ENCODE measurements around the gene CACUL1.

CACUL1 gene

DNA sequence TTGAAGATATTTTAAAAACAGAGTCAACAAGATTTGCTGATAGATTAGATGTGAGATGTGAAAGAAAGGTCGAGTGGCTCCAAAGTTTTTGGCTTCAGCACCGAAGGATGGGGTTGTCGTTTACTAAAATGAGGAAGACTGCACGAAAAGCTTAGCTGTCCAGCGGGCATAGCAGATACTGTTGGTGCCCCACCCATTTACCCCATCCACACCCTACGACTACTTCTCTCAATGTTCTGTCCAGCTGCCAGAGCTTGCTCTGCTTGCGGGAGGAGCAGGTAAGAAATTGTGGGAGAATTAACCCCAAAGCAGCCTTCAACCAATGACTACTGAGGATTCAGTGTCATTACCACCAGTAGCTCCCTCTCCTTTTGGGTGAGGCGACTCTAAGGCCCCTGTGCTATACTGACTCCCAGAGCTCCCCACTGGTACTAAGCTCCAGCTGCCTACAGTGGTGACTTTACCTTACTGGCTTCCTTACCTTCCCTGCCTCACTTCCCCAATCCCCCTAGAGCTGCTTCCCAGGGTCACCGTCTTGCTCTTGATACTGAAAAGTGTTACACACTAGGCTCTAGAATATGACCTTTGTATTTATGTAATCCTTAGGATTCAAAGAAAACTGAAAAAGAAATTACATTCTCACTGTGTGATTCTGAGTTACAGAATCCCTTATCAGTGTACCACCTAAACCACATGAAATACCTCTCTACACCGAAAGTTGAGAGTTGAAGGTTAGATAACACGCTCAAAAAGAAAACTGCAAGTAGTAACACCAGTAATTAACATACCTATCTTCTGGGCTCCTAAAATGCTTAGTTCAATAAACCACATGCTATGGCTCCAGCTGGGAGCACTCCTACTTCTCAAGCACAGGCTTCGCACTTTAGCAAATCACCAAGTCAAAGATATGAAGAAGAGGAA, 22.3 kb downstream of the CACUL1 start:
- DNase-seq (ENCODE audit: low read depth in 2 of 2), result no peak

DNA sequence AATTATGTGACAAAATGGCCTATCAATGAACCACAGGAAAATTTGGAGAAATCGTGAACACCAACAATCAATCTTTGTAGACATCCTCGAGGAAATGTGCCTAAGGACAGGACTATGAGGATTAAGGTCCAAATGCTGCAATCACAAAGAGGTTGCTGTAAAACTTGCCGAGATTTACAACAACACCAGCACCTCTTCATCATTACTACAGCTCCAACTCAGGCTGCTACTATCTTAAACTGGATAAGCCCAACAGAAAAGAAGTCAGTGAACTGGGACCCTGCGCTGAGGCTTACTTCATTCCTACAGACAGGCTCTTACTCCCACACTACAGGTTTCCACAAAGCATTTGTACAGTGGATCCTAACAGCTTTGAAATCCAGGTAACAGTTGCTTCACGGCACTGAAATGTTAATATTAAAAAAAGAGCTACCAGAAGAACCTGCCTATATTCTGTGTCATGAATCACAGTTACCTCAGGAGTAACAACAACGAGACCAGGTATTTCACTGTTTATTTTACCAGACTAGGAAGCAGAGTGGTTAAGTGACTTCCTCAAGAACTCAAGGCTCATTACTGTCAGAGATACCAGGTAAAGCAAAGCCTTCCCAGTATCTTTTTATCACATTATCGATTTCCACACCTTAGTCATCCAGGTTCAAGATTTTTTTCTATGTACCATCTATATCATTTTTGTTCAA, 23.9 kb downstream of the CACUL1 start:
- no peak for DNase-seq (ENCODE audit: low read depth in 2 of 2)

DNA sequence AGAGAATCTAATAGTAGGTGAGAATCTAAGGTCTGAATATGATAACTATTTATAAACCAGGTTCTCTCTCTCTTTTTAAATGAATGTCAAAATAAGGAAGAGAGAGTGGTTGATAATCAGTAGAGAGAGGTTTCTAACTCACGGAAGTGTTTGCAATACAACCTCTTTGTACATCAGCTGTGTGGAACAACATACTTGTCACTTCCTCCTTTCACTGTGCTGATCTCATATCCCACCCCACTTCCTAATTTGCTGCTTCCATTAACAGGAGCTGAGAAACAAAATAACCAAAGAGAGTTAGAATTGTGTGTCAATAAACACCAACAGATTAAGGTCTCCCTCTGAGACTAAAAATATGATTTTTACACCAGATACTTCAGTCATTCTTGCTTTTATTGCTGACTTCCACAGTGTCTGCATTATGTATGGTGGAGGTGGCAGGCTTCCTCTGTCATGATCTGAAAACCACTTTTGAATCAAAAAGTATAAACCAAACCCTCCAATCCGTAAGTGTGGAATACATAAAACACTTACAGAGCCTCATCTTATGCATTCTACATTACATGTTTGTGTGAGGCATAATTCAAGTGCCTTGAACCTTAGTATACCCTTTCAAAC, 25.0 kb downstream of the CACUL1 start:
- no peak for DNase-seq (ENCODE audit: low read depth in 2 of 2)

DNA sequence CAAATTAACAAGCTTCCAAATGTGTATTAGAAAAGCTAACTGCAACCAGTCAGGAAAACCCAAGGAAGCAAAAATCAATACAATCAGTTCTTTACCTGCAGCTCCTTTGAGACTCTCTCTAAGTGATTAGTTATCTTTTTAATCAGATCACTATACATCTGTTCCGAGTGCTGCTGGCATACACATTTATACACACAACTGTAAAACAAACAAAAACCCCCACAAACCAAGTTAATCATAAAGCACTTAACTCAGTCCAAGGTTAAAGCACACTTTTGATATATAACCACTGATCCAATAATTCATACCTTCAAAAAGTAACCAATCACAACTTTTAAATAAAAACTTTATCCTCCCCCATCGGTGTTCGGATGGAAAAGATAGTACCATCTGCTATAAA, 25.6 kb downstream of the CACUL1 start:
- no peak for DNase-seq (ENCODE audit: low read depth in 2 of 2)

DNA sequence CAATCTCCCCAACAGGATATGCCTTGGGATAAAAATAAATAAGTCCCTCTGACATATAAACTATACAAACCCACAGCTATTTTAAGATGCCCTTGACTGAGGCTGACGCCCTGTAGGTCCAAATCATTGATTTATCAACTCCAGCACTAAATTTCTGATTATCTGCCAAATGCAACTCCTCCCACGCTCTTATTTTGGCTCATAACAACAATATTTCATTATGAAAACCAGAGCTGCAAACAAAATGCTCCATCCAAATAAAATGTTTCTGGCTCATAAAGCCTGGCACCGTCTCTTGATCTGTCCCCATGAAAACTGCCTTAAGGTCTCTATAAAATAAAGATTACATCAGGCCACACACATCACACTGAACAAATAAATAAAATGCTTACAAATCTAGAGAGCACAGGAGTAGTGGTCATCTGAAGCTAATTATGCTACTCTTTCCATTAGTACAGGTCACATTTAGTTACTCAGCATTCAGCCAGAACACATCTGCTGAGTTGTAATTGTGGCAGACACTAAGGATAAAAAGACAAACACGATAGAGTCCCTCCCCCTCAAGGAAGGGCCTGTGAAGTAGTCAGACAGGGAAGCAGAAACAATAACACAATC, 28.8 kb downstream of the CACUL1 start:
- no peak for DNase-seq (ENCODE audit: low read depth in 2 of 2)

DNA sequence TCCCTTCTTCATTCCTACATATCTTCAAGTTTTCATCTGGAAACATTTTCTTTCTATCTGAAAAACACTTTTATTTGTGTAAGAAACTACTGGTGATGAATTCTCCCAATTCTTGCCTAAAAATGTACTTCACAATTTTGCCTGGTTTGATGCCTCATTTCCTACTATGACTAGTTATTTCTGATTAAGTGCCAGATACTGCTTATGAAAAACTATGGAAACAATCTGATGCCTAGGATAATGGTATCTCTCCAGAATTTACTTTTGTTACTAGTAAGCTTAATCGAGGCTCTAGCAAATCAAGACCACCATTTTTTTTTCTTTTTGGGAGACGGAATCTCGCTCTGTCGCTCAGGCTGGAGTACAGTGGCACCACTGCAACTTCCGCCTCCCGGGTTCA, 31.3 kb downstream of the CACUL1 start:
- no peak for DNase-seq (ENCODE audit: low read depth in 2 of 2)

DNA sequence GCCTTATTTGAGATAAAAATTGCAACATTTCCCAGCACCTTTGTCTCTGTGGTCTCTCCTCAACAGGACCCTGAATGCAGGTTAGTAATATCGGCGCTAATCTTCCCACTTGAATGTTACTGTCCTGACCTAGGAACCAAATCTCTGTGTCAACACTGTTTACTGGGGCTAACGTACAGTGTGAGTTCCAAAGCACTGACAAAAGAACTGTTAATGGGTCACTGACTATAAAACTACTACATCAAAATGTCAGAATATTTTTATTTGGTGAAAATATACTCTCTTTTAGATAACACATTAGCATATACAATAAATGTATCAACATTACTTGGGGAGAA, 33.3 kb downstream of the CACUL1 start:
- no peak for DNase-seq (ENCODE audit: low read depth in 2 of 2)

DNA sequence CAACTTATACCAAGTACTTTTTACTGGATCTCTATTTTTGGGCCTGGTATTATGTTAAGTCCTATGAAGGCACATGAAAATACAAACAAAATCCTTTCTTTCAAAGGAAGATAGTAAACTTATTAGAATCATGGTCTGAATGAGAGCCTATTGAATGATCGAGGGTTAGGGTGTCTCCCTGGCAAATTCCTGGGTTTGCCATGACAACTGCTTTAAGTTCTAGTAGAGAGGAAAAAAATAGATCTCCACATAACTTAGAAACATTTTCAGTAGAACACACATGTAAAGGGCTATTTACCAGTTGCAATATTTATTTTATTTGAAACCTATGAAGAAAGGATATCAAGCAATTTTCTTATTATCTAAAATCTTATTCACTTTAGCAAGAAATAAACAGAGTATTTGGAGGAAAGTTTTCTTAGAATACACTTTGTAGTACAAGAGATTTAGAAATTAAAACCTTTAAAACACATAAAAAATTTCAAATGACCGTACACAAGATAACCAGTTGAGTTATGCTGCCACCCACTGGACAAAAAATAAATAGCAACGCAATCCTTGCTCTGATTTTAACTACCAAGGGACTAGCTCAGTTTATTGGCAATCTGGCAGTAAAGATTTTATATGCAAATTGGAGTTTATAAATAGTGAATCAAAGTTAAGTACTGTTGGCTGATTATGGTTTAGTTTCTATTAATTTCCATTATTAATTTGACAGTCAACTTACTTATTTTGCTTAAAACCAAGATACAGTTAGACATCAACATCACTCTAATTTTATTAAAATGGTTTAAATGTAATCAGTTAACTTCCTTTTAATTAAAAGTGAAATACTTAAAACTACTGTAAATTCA, 33.9 kb downstream of the CACUL1 start:
- DNase-seq (ENCODE audit: low read depth in 2 of 2), result peak in 1 of 2 experiments; percentile 54

DNA sequence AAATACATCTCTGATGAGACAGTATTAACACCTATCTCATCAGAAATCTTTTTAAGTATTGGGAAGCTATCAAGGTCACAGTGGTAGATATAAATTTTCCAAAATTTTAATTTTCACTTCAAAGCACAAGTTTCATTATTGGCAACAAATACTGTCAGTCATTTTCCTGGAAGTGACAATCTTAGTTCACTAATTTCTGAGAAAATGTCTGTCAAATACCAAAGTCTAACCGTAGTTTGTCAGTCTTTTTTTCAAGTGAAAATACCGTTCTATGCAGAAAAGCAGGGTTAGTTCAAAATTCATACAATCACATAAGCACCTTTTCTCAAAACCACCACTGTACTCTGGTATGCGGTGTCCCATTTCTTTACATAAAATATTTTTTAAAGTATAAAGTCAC, 40.4 kb downstream of the CACUL1 start:
- no peak for DNase-seq (ENCODE audit: low read depth in 2 of 2)

DNA sequence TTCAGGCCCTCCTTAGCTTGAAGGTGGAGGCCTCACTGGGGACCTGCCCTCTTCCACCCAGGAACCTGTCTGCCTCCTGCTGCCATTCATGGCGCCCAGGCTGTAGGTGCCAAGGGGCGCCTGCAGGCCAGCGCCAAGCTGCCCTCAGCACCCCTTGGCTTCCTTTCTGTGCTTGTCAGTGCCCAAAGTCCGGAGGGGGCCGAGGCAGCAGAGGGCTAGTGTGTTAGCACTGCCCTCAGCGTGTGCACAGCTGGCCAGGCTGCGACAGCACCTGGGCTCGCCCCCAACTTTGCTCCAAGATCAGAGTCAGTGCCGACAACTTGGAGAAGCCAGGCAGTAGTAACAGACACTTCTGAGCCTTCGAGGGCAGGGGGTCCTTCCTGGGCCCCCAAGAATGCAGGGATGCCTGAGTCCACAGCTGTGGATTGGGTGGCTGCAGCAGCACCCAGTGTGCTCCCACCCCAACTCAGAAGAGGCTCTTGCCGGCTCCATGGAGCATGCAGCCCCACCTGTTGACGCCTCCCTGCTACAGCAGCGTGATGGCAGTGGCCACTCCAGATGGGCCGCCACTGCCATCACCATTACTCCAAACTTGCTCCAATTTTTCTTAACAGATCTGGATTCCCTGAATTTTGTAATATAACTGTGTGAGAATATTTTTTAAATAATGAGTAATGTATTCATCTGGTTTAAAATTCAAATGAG, 41.7 kb downstream of the CACUL1 start:
- no peak for DNase-seq (ENCODE audit: low read depth in 2 of 2)

DNA sequence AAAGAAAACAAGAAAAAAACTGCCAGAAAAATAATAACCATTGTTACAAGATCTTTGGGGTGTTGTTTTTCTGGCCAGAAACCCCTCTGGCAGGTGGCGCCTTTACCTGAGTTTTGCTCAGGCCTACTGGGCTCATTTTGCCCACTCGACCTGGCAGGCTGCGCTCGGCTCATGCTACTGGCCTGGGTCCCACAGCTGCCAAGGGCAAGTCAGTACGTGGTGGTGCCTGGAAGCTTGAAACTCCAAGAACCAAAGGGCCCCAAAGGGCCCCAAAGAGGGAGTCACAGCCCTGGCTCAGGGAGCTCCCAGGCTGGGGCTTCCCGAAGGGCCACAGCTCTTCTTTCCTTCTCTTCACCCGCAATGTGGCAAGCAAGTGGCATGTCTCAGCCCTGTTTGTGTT, 42.7 kb downstream of the CACUL1 start:
- DNase-seq (ENCODE audit: low read depth in 2 of 2), result no peak

DNA sequence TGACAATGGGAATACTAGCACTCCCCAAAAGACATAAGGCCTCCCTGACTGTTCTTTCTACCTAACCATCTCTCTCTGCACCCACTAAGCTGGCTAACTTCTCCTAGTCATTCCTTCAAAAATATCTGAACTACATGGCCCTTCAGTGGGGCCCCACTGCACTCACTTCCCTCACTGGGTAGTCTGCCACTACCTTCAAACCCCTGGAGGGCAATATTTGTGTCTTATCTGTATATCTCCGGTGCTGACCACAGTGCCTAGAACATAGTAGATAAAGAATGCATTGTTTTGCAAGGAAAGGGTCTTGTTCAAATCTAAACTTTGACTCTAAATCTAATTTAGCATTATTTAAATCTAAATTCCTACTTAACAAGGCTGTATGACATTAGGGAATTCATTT, 44.3 kb downstream of the CACUL1 start:
- no peak for DNase-seq (ENCODE audit: low read depth in 2 of 2)

DNA sequence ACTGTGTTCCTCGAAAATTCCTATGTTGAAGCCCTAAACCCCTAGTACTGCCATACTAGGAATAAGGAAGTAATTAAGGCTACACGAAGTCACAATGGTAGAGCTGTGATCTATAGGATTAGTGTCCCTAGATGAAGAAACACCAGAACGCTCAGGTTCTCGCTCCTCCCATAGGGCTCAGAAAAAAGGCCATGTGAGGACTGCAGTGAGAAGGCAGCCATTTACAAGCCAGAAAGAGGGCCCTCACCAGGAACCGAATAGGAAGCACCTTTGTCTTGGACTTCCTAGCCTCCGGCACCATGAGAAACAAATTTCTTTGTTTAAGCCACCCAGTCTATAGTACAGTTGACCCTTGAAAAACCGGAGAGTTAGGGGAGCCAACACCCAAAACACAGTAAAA, 46.2 kb downstream of the CACUL1 start:
- DNase-seq (ENCODE audit: low read depth in 2 of 2), result no peak

DNA sequence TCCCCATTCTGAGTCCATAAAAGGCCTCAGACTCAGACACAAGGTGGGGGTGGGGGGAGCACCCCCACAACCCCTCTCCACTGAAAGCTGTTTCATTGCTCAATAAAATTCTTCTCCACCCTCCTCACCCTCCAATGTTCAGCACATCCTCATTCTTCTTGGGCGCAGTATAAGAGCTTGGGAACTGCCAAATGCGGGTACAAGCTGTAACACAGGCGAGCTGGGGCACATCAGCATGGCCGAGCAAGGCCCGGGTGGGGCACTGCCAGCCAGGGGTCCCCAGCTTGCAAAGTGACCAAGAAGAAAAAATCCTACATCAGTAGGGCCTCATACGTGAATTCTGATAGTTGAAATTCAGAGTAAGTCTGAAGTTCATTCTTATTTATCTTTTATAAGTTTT, 50.1 kb downstream of the CACUL1 start:
- no peak for DNase-seq (ENCODE audit: low read depth in 2 of 2)

DNA sequence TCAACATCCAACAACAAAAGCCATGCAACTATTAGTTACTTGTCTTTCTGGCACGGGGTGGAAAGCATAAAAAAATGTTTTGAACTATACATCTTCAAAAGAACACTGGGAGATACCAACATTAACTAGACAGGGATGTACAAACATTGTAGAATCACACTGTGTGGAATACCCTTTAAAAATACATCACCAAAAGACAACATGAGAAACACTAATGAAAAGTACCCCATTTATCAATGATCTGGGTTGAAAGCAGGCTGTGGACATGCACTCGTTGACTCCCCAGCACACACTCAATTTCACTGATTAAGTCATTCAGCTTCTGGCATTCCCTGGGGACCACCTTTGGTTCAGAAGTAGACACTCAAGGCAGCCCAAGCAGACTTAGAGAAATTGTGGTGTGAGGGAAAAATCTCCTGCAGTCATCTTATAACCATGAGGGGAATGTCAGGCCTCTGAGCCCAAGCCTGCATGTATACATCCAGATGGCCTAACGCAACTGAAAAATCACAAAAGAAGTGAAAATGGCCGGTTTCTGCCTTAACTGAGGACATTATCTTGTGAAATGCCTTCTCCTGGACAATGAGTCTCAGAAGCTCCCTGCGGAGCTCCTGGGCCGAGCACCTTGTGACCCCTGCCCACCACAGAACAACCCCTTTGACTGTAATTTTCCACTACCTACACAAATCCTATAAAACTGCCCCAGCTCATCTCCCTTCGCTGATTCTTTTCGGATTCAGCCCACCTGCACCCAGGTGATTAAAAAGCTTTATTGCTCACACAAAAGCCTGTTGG, 53.0 kb downstream of the CACUL1 start:
- no peak for DNase-seq (ENCODE audit: low read depth in 2 of 2)

DNA sequence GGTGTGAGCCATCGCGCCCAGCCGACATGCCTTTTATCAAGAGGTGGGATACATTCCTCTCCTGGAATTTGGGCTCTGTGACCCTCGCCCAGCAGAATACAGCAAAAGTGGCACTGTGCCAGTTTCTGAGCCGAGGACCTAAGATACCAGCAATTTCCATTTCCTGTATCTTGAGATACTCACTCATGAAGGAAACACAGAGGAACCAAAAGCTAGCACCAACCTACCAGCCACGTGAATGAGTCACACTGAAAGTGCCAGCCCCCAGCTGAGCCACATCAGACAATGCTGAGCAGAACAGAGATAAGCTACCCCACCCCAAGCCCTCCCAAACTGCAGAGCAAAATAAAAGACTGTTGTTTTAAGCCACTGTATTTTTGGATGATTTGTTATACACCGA, 56.3 kb downstream of the CACUL1 start:
- DNase-seq (ENCODE audit: low read depth in 2 of 2), result peak; percentile 58 to 66

DNA sequence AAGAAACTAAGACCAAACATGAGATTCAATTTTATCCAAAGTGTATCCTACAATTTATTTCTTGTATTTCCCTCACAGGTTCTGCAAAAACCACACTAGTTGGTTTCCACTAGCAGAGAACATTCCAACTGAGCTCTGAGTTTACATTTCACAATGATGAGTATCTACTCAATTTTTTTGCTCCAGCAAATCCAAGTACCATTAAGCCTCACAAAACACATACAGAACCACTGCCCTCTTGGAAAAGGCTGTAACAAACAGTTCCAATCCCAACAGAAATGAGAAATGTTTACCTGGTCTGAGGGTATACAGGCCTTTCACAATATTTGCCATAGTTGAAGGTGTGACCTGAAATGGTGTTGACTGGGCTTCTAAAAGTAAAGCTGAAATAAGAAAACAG, 59.9 kb downstream of the CACUL1 start:
- DNase-seq (ENCODE audit: low read depth in 2 of 2), result no peak

DNA sequence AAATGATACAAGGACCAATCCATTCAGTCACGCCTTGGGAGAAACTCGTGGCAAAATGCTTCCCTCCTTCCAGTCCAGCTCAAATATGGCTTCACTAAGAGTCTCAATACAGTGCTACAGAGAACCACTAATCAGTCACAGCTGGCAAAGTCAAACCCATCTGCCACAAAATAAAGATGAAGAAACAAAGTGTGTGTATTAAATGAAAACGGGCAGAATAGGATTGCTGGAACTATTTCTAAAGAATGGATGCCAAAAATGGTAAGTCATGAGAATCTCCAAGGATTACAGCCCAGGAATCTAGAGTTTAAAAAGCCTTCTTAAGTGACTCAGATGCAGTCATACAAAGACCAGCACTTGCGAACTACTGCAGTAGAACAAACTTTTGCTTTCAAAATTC, 61.9 kb downstream of the CACUL1 start:
- no peak for DNase-seq (ENCODE audit: low read depth in 2 of 2)

DNA sequence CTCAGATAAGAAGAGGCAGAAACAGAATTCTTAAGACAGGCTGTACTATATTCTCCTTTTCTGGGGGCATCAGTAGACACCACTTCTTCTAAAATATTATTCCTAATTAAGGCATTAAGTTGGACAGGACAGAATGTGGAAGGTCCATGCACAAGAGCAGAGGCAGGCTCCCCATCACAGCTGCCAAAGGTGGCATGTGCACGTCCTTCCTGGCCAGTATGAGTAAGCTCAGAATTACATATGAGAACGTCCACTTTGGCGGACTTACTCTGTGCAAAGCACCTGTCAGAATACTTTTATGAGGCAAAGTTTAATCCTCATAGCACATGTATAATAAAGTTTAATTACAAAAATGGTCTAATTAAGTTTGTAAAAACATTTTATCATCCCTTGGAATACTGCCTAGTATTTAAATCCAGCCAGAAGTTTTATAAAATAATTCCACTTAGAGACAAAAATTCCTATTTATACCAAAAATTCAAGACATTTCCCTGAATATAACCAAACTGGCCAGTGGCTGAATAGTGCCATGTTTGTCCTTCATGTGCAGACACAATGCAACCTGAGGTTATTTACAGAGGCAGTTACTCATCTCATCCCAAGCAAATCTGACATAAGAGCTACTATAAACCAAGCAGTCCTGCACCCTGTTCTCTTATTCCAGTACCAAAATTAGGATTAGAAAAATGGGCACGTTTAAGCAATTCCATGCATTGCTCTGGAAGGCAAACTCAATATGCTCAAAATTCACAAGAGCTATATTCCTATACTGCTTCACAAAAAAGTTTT, 65.5 kb downstream of the CACUL1 start:
- DNase-seq (ENCODE audit: low read depth in 2 of 2), result no peak

All from stimulated activated CD4-positive, alpha-beta T cell treated with anti-CD3 and anti-CD28 coated beads, Interleukin-12 subunit alpha, Interleukin-12 subunit beta, amount 100 ng/mL, for 24 hours (primary cell).